ENCODE results near the gene UNC5C.

The UNC5C gene

GRCh38 chr4:95204873-95205272 lies 343.9 kb downstream of the UNC5C start:
- ChIA-PET POLR2A (no interaction called here), CTCF (interaction anchor here (2.5 kb wide), 1 partner anchor 9 kb away, joined by 6 read pairs; no protein-coding TSS in a partner anchor)
- 75% methylated on average over 4 of the region's 5 CpGs for WGBS (ENCODE audit: insufficient coverage)

GRCh38 chr4:95204267-95204844 lies 344.4 kb downstream of the UNC5C start:
- Histone ChIP-seq H3K27me3 (replicated peaks in 2 of 5; ENCODE audit: control insufficient read depth in 4 of 5, insufficient read depth in 5 of 5, low read length in 4 of 5) (no peaks in the 10 kb centered on the region), H3K9me3 (ENCODE audit: control extremely low read depth in 1 of 5, control insufficient read depth in 4 of 5, insufficient read depth in 2 of 5, low read depth in 1 of 5, low read length in 4 of 5) (no peaks in the 10 kb centered on the region), H3K27ac (ENCODE audit: insufficient read depth in 1 of 2, low read depth in 1 of 2, low read length in 2 of 2, poor library complexity in 1 of 2, severe bottlenecking in 2 of 2) (no peak overlapping the region), H3K4me3 (ENCODE audit: control insufficient read depth in 1 of 7, extremely low read depth in 1 of 7, insufficient read depth in 4 of 7, low read depth in 2 of 7, low read length in 6 of 7) (no peak overlapping the region), H3K4me1 (ENCODE audit: control extremely low read depth in 1 of 4, control insufficient read depth in 4 of 4, insufficient read depth in 4 of 4, low read length in 3 of 4) (no peaks in the 10 kb centered on the region), H3K36me3 (ENCODE audit: control insufficient read depth in 4 of 4, insufficient read depth in 4 of 4, low read length in 3 of 4) (no peaks in the 10 kb centered on the region)
- ChIA-PET CTCF (interaction anchor here (2.5 kb wide), 1 partner anchor 10 kb away, joined by 6 read pairs; no protein-coding TSS in a partner anchor), POLR2A (no interaction called here)
- WGBS (ENCODE audit: insufficient coverage): 97% methylated on average over 8 of the region's 8 CpGs
- DNase-seq: no peak

More at GRCh38 chr4:95204873-95205272, 343.9 kb downstream of the UNC5C start:
- no peaks in the 10 kb centered on the region for H3K9me3 ChIP-seq (ENCODE audit: control extremely low read depth in 1 of 5, control insufficient read depth in 4 of 5, insufficient read depth in 2 of 5, low read depth in 1 of 5, low read length in 4 of 5)
- H3K4me3 ChIP-seq (ENCODE audit: control insufficient read depth in 1 of 7, extremely low read depth in 1 of 7, insufficient read depth in 4 of 7, low read depth in 2 of 7, low read length in 6 of 7): no peak overlapping the region
- H3K27ac ChIP-seq (ENCODE audit: insufficient read depth in 1 of 2, low read depth in 1 of 2, low read length in 2 of 2, poor library complexity in 1 of 2, severe bottlenecking in 2 of 2): no peak overlapping the region
- H3K27me3 ChIP-seq (replicated peaks in 2 of 5; ENCODE audit: control insufficient read depth in 4 of 5, insufficient read depth in 5 of 5, low read length in 4 of 5): no peaks in the 10 kb centered on the region
- no peaks in the 10 kb centered on the region for H3K36me3 ChIP-seq (ENCODE audit: control insufficient read depth in 4 of 4, insufficient read depth in 4 of 4, low read length in 3 of 4)
- DNase-seq: no peak
- H3K4me1 ChIP-seq (ENCODE audit: control extremely low read depth in 1 of 4, control insufficient read depth in 4 of 4, insufficient read depth in 4 of 4, low read length in 3 of 4): no peaks in the 10 kb centered on the region

- H3K27me3 ChIP-seq (replicated peaks in 2 of 5; ENCODE audit: control insufficient read depth in 4 of 5, insufficient read depth in 5 of 5, low read length in 4 of 5): no peaks in the 10 kb centered on the region
- 95% methylated on average over 7 of the region's 7 CpGs for WGBS (ENCODE audit: insufficient coverage)
- DNase-seq: no peak
- no peaks in the 10 kb centered on the region for H3K9me3 ChIP-seq (ENCODE audit: control extremely low read depth in 1 of 5, control insufficient read depth in 4 of 5, insufficient read depth in 2 of 5, low read depth in 1 of 5, low read length in 4 of 5)
- ChIA-PET POLR2A (no interaction called here), CTCF (no interaction called here)
- no peaks in the 10 kb centered on the region for H3K4me1 ChIP-seq (ENCODE audit: control extremely low read depth in 1 of 4, control insufficient read depth in 4 of 4, insufficient read depth in 4 of 4, low read length in 3 of 4)
- no peak overlapping the region for H3K27ac ChIP-seq (ENCODE audit: insufficient read depth in 1 of 2, low read depth in 1 of 2, low read length in 2 of 2, poor library complexity in 1 of 2, severe bottlenecking in 2 of 2)
- H3K4me3 ChIP-seq (ENCODE audit: control insufficient read depth in 1 of 7, extremely low read depth in 1 of 7, insufficient read depth in 4 of 7, low read depth in 2 of 7, low read length in 6 of 7): no peak overlapping the region
- H3K36me3 ChIP-seq (ENCODE audit: control insufficient read depth in 4 of 4, insufficient read depth in 4 of 4, low read length in 3 of 4): no peaks in the 10 kb centered on the region
Measured at GRCh38 chr4:95198961-95199360, 349.8 kb downstream of the UNC5C start.

GRCh38 chr4:95197353-95197752 lies 351.4 kb downstream of the UNC5C start:
- Histone ChIP-seq H3K27ac (ENCODE audit: insufficient read depth in 1 of 2, low read depth in 1 of 2, low read length in 2 of 2, poor library complexity in 1 of 2, severe bottlenecking in 2 of 2) (no peak overlapping the region), H3K4me1 (ENCODE audit: control extremely low read depth in 1 of 4, control insufficient read depth in 4 of 4, insufficient read depth in 4 of 4, low read length in 3 of 4) (no peaks in the 10 kb centered on the region), H3K4me3 (ENCODE audit: control insufficient read depth in 1 of 7, extremely low read depth in 1 of 7, insufficient read depth in 4 of 7, low read depth in 2 of 7, low read length in 6 of 7) (no peak overlapping the region), H3K27me3 (replicated peaks in 2 of 5; ENCODE audit: control insufficient read depth in 4 of 5, insufficient read depth in 5 of 5, low read length in 4 of 5) (no peaks in the 10 kb centered on the region), H3K9me3 (ENCODE audit: control extremely low read depth in 1 of 5, control insufficient read depth in 4 of 5, insufficient read depth in 2 of 5, low read depth in 1 of 5, low read length in 4 of 5) (no peaks in the 10 kb centered on the region), H3K36me3 (ENCODE audit: control insufficient read depth in 4 of 4, insufficient read depth in 4 of 4, low read length in 3 of 4) (no peaks in the 10 kb centered on the region)
- DNase-seq: no peak
- 50% methylated on average over 2 of the region's 6 CpGs for WGBS (ENCODE audit: insufficient coverage)
- ChIA-PET POLR2A (interaction anchor here (0.6 kb wide), 1 partner anchor 1246 kb away, joined by 4 read pairs; no protein-coding TSS in a partner anchor), CTCF (no interaction called here)

- Histone ChIP-seq H3K36me3 (ENCODE audit: control insufficient read depth in 4 of 4, insufficient read depth in 4 of 4, low read length in 3 of 4) (no peaks in the 10 kb centered on the region), H3K27ac (ENCODE audit: insufficient read depth in 1 of 2, low read depth in 1 of 2, low read length in 2 of 2, poor library complexity in 1 of 2, severe bottlenecking in 2 of 2) (no peak overlapping the region), H3K4me3 (ENCODE audit: control insufficient read depth in 1 of 7, extremely low read depth in 1 of 7, insufficient read depth in 4 of 7, low read depth in 2 of 7, low read length in 6 of 7) (no peak overlapping the region), H3K9me3 (ENCODE audit: control extremely low read depth in 1 of 5, control insufficient read depth in 4 of 5, insufficient read depth in 2 of 5, low read depth in 1 of 5, low read length in 4 of 5) (peaks cover 0 to 3% (median 0%) of the 10 kb centered on the region in 5 experiments), H3K27me3 (replicated peaks in 2 of 5; ENCODE audit: control insufficient read depth in 4 of 5, insufficient read depth in 5 of 5, low read length in 4 of 5) (no peaks in the 10 kb centered on the region), H3K4me1 (ENCODE audit: control extremely low read depth in 1 of 4, control insufficient read depth in 4 of 4, insufficient read depth in 4 of 4, low read length in 3 of 4) (no peaks in the 10 kb centered on the region)
- no peak for DNase-seq
- 91% methylated on average over 22 of the region's 22 CpGs for WGBS (ENCODE audit: insufficient coverage)
- CTCF ChIA-PET: no interaction called here
- POLR2A ChIA-PET: no interaction called here
Measured at GRCh38 chr4:95193391-95194224, 355.2 kb downstream of the UNC5C start.

GRCh38 chr4:95191537-95191936 lies 357.2 kb downstream of the UNC5C start:
- Histone ChIP-seq H3K36me3 (ENCODE audit: control insufficient read depth in 4 of 4, insufficient read depth in 4 of 4, low read length in 3 of 4) (no peaks in the 10 kb centered on the region), H3K4me3 (ENCODE audit: control insufficient read depth in 1 of 7, extremely low read depth in 1 of 7, insufficient read depth in 4 of 7, low read depth in 2 of 7, low read length in 6 of 7) (no peak overlapping the region), H3K27me3 (replicated peaks in 2 of 5; ENCODE audit: control insufficient read depth in 4 of 5, insufficient read depth in 5 of 5, low read length in 4 of 5) (no peaks in the 10 kb centered on the region), H3K9me3 (ENCODE audit: control extremely low read depth in 1 of 5, control insufficient read depth in 4 of 5, insufficient read depth in 2 of 5, low read depth in 1 of 5, low read length in 4 of 5) (peaks cover 0 to 3% (median 0%) of the 10 kb centered on the region in 5 experiments), H3K4me1 (ENCODE audit: control extremely low read depth in 1 of 4, control insufficient read depth in 4 of 4, insufficient read depth in 4 of 4, low read length in 3 of 4) (no peaks in the 10 kb centered on the region), H3K27ac (ENCODE audit: insufficient read depth in 1 of 2, low read depth in 1 of 2, low read length in 2 of 2, poor library complexity in 1 of 2, severe bottlenecking in 2 of 2) (no peak overlapping the region)
- CTCF ChIA-PET: no interaction called here
- WGBS (ENCODE audit: insufficient coverage): 100% methylated on average over 3 of the region's 3 CpGs
- POLR2A ChIA-PET: no interaction called here
- DNase-seq: no peak

GRCh38 chr4:95190751-95191436 lies 357.9 kb downstream of the UNC5C start:
- no peak overlapping the region for H3K27ac ChIP-seq (ENCODE audit: insufficient read depth in 1 of 2, low read depth in 1 of 2, low read length in 2 of 2, poor library complexity in 1 of 2, severe bottlenecking in 2 of 2)
- H3K36me3 ChIP-seq (ENCODE audit: control insufficient read depth in 4 of 4, insufficient read depth in 4 of 4, low read length in 3 of 4): no peaks in the 10 kb centered on the region
- DNase-seq: no peak
- no peaks in the 10 kb centered on the region for H3K4me1 ChIP-seq (ENCODE audit: control extremely low read depth in 1 of 4, control insufficient read depth in 4 of 4, insufficient read depth in 4 of 4, low read length in 3 of 4)
- H3K4me3 ChIP-seq (ENCODE audit: control insufficient read depth in 1 of 7, extremely low read depth in 1 of 7, insufficient read depth in 4 of 7, low read depth in 2 of 7, low read length in 6 of 7): no peak overlapping the region
- peaks cover 0 to 3% (median 0%) of the 10 kb centered on the region in 5 experiments for H3K9me3 ChIP-seq (ENCODE audit: control extremely low read depth in 1 of 5, control insufficient read depth in 4 of 5, insufficient read depth in 2 of 5, low read depth in 1 of 5, low read length in 4 of 5)
- POLR2A ChIA-PET: no interaction called here
- CTCF ChIA-PET: no interaction called here
- no peaks in the 10 kb centered on the region for H3K27me3 ChIP-seq (replicated peaks in 2 of 5; ENCODE audit: control insufficient read depth in 4 of 5, insufficient read depth in 5 of 5, low read length in 4 of 5)
- 96% methylated on average over 9 of the region's 9 CpGs for WGBS (ENCODE audit: insufficient coverage)
